ENCODE data around the gene EFTUD2. TPM values are rescaled to one million over a fixed set of nuclear protein-coding genes. Genes with fewer than 3 reads are reported as not detected.
"Not testable (repeated sequence)": the region's sequence is repeated elsewhere in the genome, so short reads cannot be mapped to it uniquely, and the experiment has no call there.

Gene EFTUD2
- total RNA-seq, 1 donor from 2014 or later = 98.4 TPM

GRCh38 chr17:44812263-44812662 lies 87.0 kb downstream of the EFTUD2 start:
- H3K36me3 ChIP-seq (ENCODE audit: control insufficient read depth, insufficient read depth, low read length) = no peaks in the 10 kb centered on the region
- DNase-seq (ENCODE audit: low read depth) = no peak
- no peaks in the 10 kb centered on the region for H3K27me3 ChIP-seq (ENCODE audit: control insufficient read depth, insufficient read depth, low read length)
- H3K4me3 ChIP-seq (ENCODE audit: low read depth, low read length) = no peak overlapping the region
- TF ChIP-seq CTCF (IDR thresholded peaks at IDR 0.05; ENCODE audit: insufficient read depth, low read length, poor library complexity, severe bottlenecking) = no peak

GRCh38 chr17:44808656-44809388 lies 90.4 kb downstream of the EFTUD2 start:
- not testable (repeated sequence) for H3K27me3 ChIP-seq (ENCODE audit: control insufficient read depth, insufficient read depth, low read length); H3K4me3 ChIP-seq (ENCODE audit: low read depth, low read length); H3K36me3 ChIP-seq (ENCODE audit: control insufficient read depth, insufficient read depth, low read length); DNase-seq (ENCODE audit: low read depth)

GRCh38 chr17:44808156-44808555 lies 91.1 kb downstream of the EFTUD2 start:
- no peaks in the 10 kb centered on the region for H3K27me3 ChIP-seq (ENCODE audit: control insufficient read depth, insufficient read depth, low read length)
- no peak for DNase-seq (ENCODE audit: low read depth)
- no peak for TF ChIP-seq CTCF (IDR thresholded peaks at IDR 0.05; ENCODE audit: insufficient read depth, low read length, poor library complexity, severe bottlenecking)
- no peak overlapping the region for H3K4me3 ChIP-seq (ENCODE audit: low read depth, low read length)
- H3K36me3 ChIP-seq (ENCODE audit: control insufficient read depth, insufficient read depth, low read length) = peaks cover 4% of the 10 kb centered on the region

GRCh38 chr17:44807817-44808155 lies 91.5 kb downstream of the EFTUD2 start:
- no peak for DNase-seq (ENCODE audit: low read depth)
- Histone ChIP-seq H3K4me3 (ENCODE audit: low read depth, low read length) (no peak overlapping the region), H3K36me3 (ENCODE audit: control insufficient read depth, insufficient read depth, low read length) (peaks cover 4% of the 10 kb centered on the region), H3K27me3 (ENCODE audit: control insufficient read depth, insufficient read depth, low read length) (no peaks in the 10 kb centered on the region)
- TF ChIP-seq CTCF (IDR thresholded peaks at IDR 0.05; ENCODE audit: insufficient read depth, low read length, poor library complexity, severe bottlenecking) = no peak

GRCh38 chr17:44807093-44807816 lies 92.0 kb downstream of the EFTUD2 start:
- H3K36me3 ChIP-seq (ENCODE audit: control insufficient read depth, insufficient read depth, low read length) = peaks cover 4% of the 10 kb centered on the region
- H3K4me3 ChIP-seq (ENCODE audit: low read depth, low read length) = no peak overlapping the region
- TF ChIP-seq CTCF (IDR thresholded peaks at IDR 0.05; ENCODE audit: insufficient read depth, low read length, poor library complexity, severe bottlenecking) = no peak
- no peaks in the 10 kb centered on the region for H3K27me3 ChIP-seq (ENCODE audit: control insufficient read depth, insufficient read depth, low read length)
- DNase-seq (ENCODE audit: low read depth) = no peak

- no peak for TF ChIP-seq CTCF (IDR thresholded peaks at IDR 0.05; ENCODE audit: insufficient read depth, low read length, poor library complexity, severe bottlenecking)
- H3K27me3 ChIP-seq (ENCODE audit: control insufficient read depth, insufficient read depth, low read length) = no peaks in the 10 kb centered on the region
- DNase-seq (ENCODE audit: low read depth) = no peak
- H3K36me3 ChIP-seq (ENCODE audit: control insufficient read depth, insufficient read depth, low read length) = peaks cover 5% of the 10 kb centered on the region
- no peak overlapping the region for H3K4me3 ChIP-seq (ENCODE audit: low read depth, low read length)
Observed at GRCh38 chr17:44804302-44805089, 94.7 kb downstream of the EFTUD2 start.

Measured in kidney epithelial cell (primary cell).